ENCODE data around the gene EML5.

GRCh38 chr14:88706425-88706824 lies 86.3 kb downstream of the EML5 start:
- TF ChIP-seq SUZ12 (IDR thresholded peaks at IDR 0.05; ENCODE audit: extremely low read depth, insufficient read depth, insufficient read length) (no peak), ZNF274 (IDR thresholded peaks at IDR 0.05; ENCODE audit: low read depth, low read length) (no peak)
